Keratinocyte (primary cell): Measurements from ENCODE around the gene KCNMA1. TPM values are rescaled to one million over a fixed set of nuclear protein-coding genes. Genes with fewer than 3 reads are reported as not detected.

ENCODE experiments used
- DNase-seq: peaks from one replicate; pipeline ENCODE4 v3.0.0-alpha.2; 2011; ENCODE audit warnings: low read depth, missing footprints, low spot score
- FAIRE-seq: peaks from 2 replicates; lab custom pipeline; 2011; peaks lifted over from hg19 to GRCh38; lab: Jason Lieb, UNC
- H2AFZ ChIP-seq: 2 replicates; pipeline ENCODE4 v1.6.0; 2012; ENCODE audit warnings: low read length, control low read depth, inconsistent platforms; ENCODE audit not compliant: control insufficient read depth
- H3K27ac ChIP-seq: 2 replicates; pipeline ENCODE4 v1.5.1; 2011; ENCODE audit warnings: low read length; ENCODE audit not compliant: control insufficient read depth, insufficient read depth
- H3K27me3 ChIP-seq: 3 replicates; pipeline ENCODE4 v1.6.0; 2011; ENCODE audit warnings: low read length; ENCODE audit not compliant: control insufficient read depth, insufficient read depth; ENCODE audit errors: extremely low read depth
- H3K36me3 ChIP-seq, 2 experiments: 2 replicates in 1 of 2; 3 replicates in 1 of 2; pipeline ENCODE4 v1.5.1; 2011; ENCODE audit warnings: low read length in 2 of 2, mild to moderate bottlenecking in 1 of 2; ENCODE audit not compliant: control insufficient read depth in 2 of 2, insufficient read depth in 2 of 2; ENCODE audit errors: extremely low read depth in 1 of 2
- H3K4me1 ChIP-seq: 3 replicates; pipeline ENCODE4 v1.5.1; 2011; ENCODE audit warnings: low read length; ENCODE audit not compliant: control insufficient read depth, insufficient read depth; ENCODE audit errors: extremely low read depth
- H3K4me2 ChIP-seq: 3 replicates; pipeline ENCODE4 v1.6.0; 2011; ENCODE audit warnings: low read depth, low read length; ENCODE audit not compliant: control insufficient read depth, insufficient read depth; ENCODE audit errors: extremely low read depth
- H3K4me3 ChIP-seq, 3 experiments: fragments of 200-600 bp in 1 of 3; sonication (generic) in 1 of 3; 2 replicates in 2 of 3; 3 replicates in 1 of 3; pipeline ENCODE4 v1.5.1; 2011 to 2016; ENCODE audit warnings: low read length in 3 of 3, mild to moderate bottlenecking in 3 of 3, control low read depth in 2 of 3, inconsistent platforms in 1 of 3, low read depth in 1 of 3, mixed read lengths in 1 of 3, mixed run types in 1 of 3, moderate library complexity in 1 of 3; ENCODE audit not compliant: control insufficient read depth in 2 of 3, insufficient read depth in 2 of 3; ENCODE audit errors: extremely low read depth in 1 of 3
- H3K79me2 ChIP-seq: 2 replicates; pipeline ENCODE4 v1.6.0; 2012; ENCODE audit warnings: low read length; ENCODE audit not compliant: control insufficient read depth, insufficient read depth
- H3K9ac ChIP-seq: 3 replicates; pipeline ENCODE4 v1.6.0; 2011; ENCODE audit warnings: low read length; ENCODE audit not compliant: control insufficient read depth, insufficient read depth; ENCODE audit errors: extremely low read depth
- H3K9me1 ChIP-seq: 3 replicates; pipeline ENCODE4 v1.6.0; 2011; ENCODE audit warnings: low read length; ENCODE audit not compliant: control insufficient read depth, insufficient read depth; ENCODE audit errors: extremely low read depth
- H3K9me3 ChIP-seq: 2 replicates; pipeline ENCODE4 v1.5.1; 2012; ENCODE audit warnings: low read depth, low read length; ENCODE audit not compliant: control insufficient read depth
- H4K20me1 ChIP-seq: 3 replicates; pipeline ENCODE4 v1.6.0; 2011; ENCODE audit warnings: low read length; ENCODE audit not compliant: control insufficient read depth, insufficient read depth; ENCODE audit errors: extremely low read depth
- EZH2 ChIP-seq: IDR thresholded peaks from one replicate; pipeline ENCODE4 v1.6.1; 2012; ENCODE audit warnings: inconsistent platforms, mild to moderate bottlenecking, low read length, moderate library complexity
- dilution Hi-C: fragments of 300-500 bp; cut with MboI; formaldehyde crosslinking; loops from one replicate; pipeline ENCODE4 v1.7.0; 2020; ENCODE audit warnings: low sequenced_read_pairs; ENCODE audit not compliant: extremely low pct_ligation_motif_present
- polyA plus RNA-seq, 5 experiments: library from polyadenylated mRNA; depleted of rRNA in 3 of 5; stranded (reverse) in 3 of 5; stranded (forward) in 1 of 5; unstranded in 1 of 5; fragments of >200 nt; gene quantifications; 1 replicate in 1 of 5; 2 replicates in 3 of 5; 3 replicates in 1 of 5; pipeline versions ENCODE4 v1.2.1 to v1.2.3, GENCODE V29; 2011 to 2012; ENCODE audit warnings: missing spikeins in 2 of 5, low read depth in 1 of 5, low replicate concordance in 1 of 5
- TF ChIP-seq, protein P1 (sequence below), 3 experiments: IDR thresholded peaks in 1 of 3; conservative IDR thresholded peaks in 1 of 3; optimal IDR thresholded peaks in 1 of 3; 2 replicates in 2 of 3; 3 replicates in 1 of 3; pipeline versions ENCODE3 to v1.5.1; 2011; ENCODE audit warnings: low read length in 3 of 3, mild to moderate bottlenecking in 3 of 3, moderate library complexity in 2 of 3, control low read depth in 1 of 3, inconsistent platforms in 1 of 3; ENCODE audit not compliant: insufficient read depth in 2 of 3; ENCODE audit errors: extremely low read depth in 1 of 3

KCNMA1 gene
- polyA plus RNA-seq, 1 donor (not counting 4 experiments of a cell fraction or from before 2014, with no cell fraction given), result 6.3 TPM

DNA sequence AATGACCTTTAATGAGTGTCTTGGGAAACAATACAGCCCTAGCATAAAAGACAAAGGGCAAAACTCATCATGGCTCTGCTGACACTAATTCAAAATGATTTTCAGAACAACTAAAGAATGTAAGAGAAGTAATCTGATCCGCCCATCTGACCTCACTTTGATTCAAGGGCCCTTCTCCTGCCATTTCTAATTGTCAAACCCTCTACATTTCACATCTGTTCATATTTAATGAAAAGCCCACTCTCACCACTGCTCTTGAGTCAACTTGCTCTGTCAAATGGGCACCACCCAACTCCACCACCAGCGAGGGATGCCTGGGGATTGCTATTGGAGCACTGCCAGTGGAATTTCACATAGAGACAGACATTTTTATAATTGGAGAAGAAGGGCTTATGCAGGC lies 639.2 kb downstream of the KCNMA1 start:
- dilution Hi-C loops, result no loop called here
- H3K4me2 ChIP-seq, result no peak overlapping the region
- no peak for FAIRE-seq

DNA sequence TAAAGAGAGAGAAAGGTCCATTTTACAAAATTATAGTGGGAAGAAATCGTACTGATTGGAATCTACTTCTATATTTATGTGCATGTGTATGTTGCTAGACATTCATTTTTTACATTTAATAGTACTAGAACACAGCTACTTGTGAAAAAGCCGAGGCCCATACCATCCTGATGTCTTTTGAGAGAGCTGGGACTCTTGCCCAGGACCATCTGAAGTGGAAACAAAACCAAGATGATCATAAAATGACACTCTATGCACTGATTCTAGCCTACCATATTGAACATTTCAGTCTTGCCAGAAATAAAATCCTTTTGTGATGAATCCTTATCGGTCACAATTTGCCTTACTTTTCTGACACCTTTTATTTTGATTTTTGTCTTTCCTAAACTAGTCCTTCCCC lies 640.0 kb downstream of the KCNMA1 start:
- H3K36me3 ChIP-seq, result no peaks in the 10 kb centered on the region
- H3K4me2 ChIP-seq, result no peak overlapping the region
- DNase-seq, result no peak
- no peak for FAIRE-seq
- H3K9me3 ChIP-seq, result no peaks in the 10 kb centered on the region
- no peak overlapping the region for H3K27ac ChIP-seq
- H3K4me3 ChIP-seq, result no peak overlapping the region
- dilution Hi-C loops, result no loop called here
- H3K9ac ChIP-seq, result no peak overlapping the region
- no peaks in the 10 kb centered on the region for H4K20me1 ChIP-seq
- no peaks in the 10 kb centered on the region for H3K9me1 ChIP-seq
- no peaks in the 10 kb centered on the region for H3K27me3 ChIP-seq
- H3K4me1 ChIP-seq, result no peaks in the 10 kb centered on the region
- H3K79me2 ChIP-seq, result no peaks in the 10 kb centered on the region
- TF ChIP-seq, protein P1, sequence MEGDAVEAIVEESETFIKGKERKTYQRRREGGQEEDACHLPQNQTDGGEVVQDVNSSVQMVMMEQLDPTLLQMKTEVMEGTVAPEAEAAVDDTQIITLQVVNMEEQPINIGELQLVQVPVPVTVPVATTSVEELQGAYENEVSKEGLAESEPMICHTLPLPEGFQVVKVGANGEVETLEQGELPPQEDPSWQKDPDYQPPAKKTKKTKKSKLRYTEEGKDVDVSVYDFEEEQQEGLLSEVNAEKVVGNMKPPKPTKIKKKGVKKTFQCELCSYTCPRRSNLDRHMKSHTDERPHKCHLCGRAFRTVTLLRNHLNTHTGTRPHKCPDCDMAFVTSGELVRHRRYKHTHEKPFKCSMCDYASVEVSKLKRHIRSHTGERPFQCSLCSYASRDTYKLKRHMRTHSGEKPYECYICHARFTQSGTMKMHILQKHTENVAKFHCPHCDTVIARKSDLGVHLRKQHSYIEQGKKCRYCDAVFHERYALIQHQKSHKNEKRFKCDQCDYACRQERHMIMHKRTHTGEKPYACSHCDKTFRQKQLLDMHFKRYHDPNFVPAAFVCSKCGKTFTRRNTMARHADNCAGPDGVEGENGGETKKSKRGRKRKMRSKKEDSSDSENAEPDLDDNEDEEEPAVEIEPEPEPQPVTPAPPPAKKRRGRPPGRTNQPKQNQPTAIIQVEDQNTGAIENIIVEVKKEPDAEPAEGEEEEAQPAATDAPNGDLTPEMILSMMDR (optimal IDR thresholded peaks at IDR 0.05 in 1 of 3, IDR thresholded peaks at IDR 0.05 in 1 of 3, conservative IDR thresholded peaks at IDR 0.05 in 1 of 3; ENCODE audit: extremely low read depth in 1 of 3, insufficient read depth in 2 of 3, low read length in 3 of 3), result no peak
- TF ChIP-seq EZH2, result no peak
- H2AFZ ChIP-seq, result no peak overlapping the region

More for the DNA sequence above, 639.2 kb downstream of the KCNMA1 start:
- no peak overlapping the region for H3K9ac ChIP-seq
- no peaks in the 10 kb centered on the region for H4K20me1 ChIP-seq
- no peaks in the 10 kb centered on the region for H3K36me3 ChIP-seq
- H3K27me3 ChIP-seq, result no peaks in the 10 kb centered on the region
- no peak overlapping the region for H3K27ac ChIP-seq
- no peaks in the 10 kb centered on the region for H3K9me1 ChIP-seq
- no peaks in the 10 kb centered on the region for H3K4me1 ChIP-seq
- no peak for DNase-seq
- no peak for TF ChIP-seq EZH2
- TF ChIP-seq, protein P1 (optimal IDR thresholded peaks at IDR 0.05 in 1 of 3, IDR thresholded peaks at IDR 0.05 in 1 of 3, conservative IDR thresholded peaks at IDR 0.05 in 1 of 3; ENCODE audit: extremely low read depth in 1 of 3, insufficient read depth in 2 of 3, low read length in 3 of 3), result no peak
- H3K9me3 ChIP-seq, result no peaks in the 10 kb centered on the region
- H3K79me2 ChIP-seq, result no peaks in the 10 kb centered on the region
- H3K4me3 ChIP-seq, result no peak overlapping the region
- H2AFZ ChIP-seq, result no peak overlapping the region
